Measurements from ENCODE around the gene CLEC4F.

Gene CLEC4F

DNA sequence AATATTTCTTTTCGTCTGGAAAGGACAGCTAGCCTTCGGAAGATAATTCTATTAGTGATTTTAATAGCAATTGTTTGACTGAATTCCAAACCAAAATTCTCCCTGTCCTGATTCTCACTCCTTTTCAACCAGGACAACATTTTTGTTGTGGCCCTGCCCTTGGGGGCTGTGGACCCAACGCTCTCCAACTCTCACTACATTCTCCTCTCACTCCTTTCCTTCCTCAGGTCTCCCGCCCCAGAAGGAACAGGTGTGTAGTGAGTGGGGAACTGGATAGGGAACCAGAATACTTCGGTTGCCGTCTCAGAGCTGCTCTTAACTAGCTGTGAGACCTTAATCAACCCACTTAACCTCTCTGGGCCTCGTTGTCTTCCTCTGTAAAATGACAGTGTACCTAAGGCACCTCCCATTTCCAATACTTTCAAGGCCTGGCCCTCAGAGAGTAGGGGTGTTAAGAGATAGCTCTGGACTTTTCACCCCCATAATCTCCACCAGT is 51.8 kb downstream of the CLEC4F start:
- Histone ChIP-seq H3K27me3 (ENCODE audit: control insufficient read depth in 1 of 2, insufficient read depth in 1 of 2, low read length in 2 of 2) (peaks cover 81 to 86% of the 10 kb centered on the region in 2 experiments), H2BK15ac (ENCODE audit: low read depth, poor library complexity, severe bottlenecking) (no peak overlapping the region), H2AFZ (ENCODE audit: low read depth, low read length) (no peak overlapping the region), H4K8ac (ENCODE audit: low read length) (no peak overlapping the region), H3K14ac (ENCODE audit: low read length in 2 of 2) (no peak overlapping the region), H3K79me1 (replicated peaks; ENCODE audit: low read length, poor library complexity, severe bottlenecking) (no peaks in the 10 kb centered on the region), H3K4me1 (ENCODE audit: control insufficient read depth, insufficient read depth, low read depth, low read length) (peaks cover 15% of the 10 kb centered on the region), H2BK12ac (ENCODE audit: low read length in 2 of 2) (no peak overlapping the region), H4K91ac (ENCODE audit: low read length) (no peak overlapping the region), H2BK120ac (ENCODE audit: low read depth, low read length) (no peak overlapping the region), H3K36me3 (ENCODE audit: control insufficient read depth in 1 of 2, insufficient read depth in 2 of 2, low read depth in 1 of 2, low read length in 2 of 2) (no peaks in the 10 kb centered on the region), H3K4me3 (ENCODE audit: insufficient read depth in 1 of 2, low read depth in 1 of 2, low read length in 2 of 2) (no peak overlapping the region), H2AK5ac (ENCODE audit: low read length, severe bottlenecking) (no peak overlapping the region), H3K9ac (ENCODE audit: low read length) (no peak overlapping the region), H3K23ac (ENCODE audit: low read length in 2 of 2) (no peak overlapping the region), H3K18ac (ENCODE audit: low read depth in 1 of 2, low read length in 2 of 2) (no peak overlapping the region), H3K27ac (ENCODE audit: low read length, poor library complexity, severe bottlenecking) (no peak overlapping the region), H3K4me2 (ENCODE audit: low read length, poor library complexity, severe bottlenecking) (no peak overlapping the region), H2BK5ac (ENCODE audit: low read depth, low read length, poor library complexity, severe bottlenecking) (no peak overlapping the region), H3K4ac (ENCODE audit: low read depth in 1 of 2, low read length in 2 of 2) (no peak overlapping the region), H3K9me3 (ENCODE audit: control insufficient read depth, low read length) (no peaks in the 10 kb centered on the region)
- DNase-seq: no peak
- no CpG with 5 or more reads among the region's 7 CpGs for WGBS

DNA sequence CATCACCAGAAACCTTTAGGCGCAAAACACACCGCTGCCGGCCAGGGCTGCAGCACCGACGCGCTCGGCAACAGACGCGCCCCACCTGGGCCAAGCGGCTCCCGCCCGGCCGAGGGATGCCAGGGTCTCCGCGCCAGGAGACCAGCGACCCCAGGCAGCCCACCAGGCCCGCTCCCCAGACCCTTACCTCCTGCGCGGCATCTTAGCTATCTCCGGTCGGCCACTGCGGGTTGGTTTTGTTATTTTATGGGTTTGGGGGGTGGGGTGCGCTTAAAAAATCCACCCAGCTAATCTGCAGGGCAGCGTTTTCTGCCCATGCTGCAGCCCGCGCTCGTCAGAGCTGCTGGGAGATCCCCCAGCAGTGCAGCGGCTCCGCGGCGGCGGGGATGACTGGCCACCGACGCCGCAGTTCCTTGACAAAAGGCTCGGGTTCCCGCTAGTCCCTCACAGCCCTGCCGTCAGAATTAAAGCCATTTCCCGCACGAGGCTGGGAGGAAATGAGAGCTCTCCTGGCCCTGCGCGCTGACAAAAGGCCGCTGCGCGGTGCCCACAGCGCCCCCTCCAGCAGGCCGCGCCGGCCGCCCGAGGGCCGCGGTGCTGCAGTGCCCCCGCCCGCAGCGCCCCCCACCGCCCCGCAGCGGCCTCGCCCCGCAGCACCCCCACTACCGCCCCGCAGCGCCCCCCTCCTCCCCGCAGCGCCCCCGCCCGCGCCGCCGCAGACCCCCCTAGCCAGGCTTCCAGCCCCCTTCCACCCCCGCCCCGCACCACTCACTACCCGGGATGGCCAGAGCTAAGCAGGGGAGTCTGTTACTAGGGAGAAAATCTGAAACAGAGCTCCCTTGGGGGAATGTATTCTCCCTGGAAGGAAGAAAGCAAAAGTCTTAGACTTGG is 52.5 kb downstream of the CLEC4F start, which contains the start of gene ADD2:
Gene ADD2, minus strand, starts transcription at position 502 of the 891 bp plus-strand sequence. CDS start 61,792 bp downstream, outside the sequence.
- H3K4me2 ChIP-seq (ENCODE audit: low read length, poor library complexity, severe bottlenecking): peak within 1 kb of the TSS; percentile 84
- H3K18ac ChIP-seq (ENCODE audit: low read depth in 1 of 2, low read length in 2 of 2): no peak within 1 kb of the TSS
- H2BK120ac ChIP-seq (ENCODE audit: low read depth, low read length): peak within 1 kb of the TSS; percentile 13
- H2BK12ac ChIP-seq (ENCODE audit: low read length in 2 of 2): no peak within 1 kb of the TSS
- DNase-seq: peak; percentile 10
- H3K4me3 ChIP-seq (ENCODE audit: insufficient read depth in 1 of 2, low read depth in 1 of 2, low read length in 2 of 2): peak within 1 kb of the TSS in 1 of 2 experiments; percentile 70
- no peak within 1 kb of the TSS for H3K27ac ChIP-seq (ENCODE audit: low read length, poor library complexity, severe bottlenecking)
- no peaks in the 10 kb centered on the region for H3K36me3 ChIP-seq (ENCODE audit: control insufficient read depth in 1 of 2, insufficient read depth in 2 of 2, low read depth in 1 of 2, low read length in 2 of 2)
- H3K27me3 ChIP-seq (ENCODE audit: control insufficient read depth in 1 of 2, insufficient read depth in 1 of 2, low read length in 2 of 2): peaks cover 77 to 83% of the 10 kb centered on the region in 2 experiments
- H2AFZ ChIP-seq (ENCODE audit: low read depth, low read length): no peak within 1 kb of the TSS
- no peaks in the 10 kb centered on the region for H3K9me3 ChIP-seq (ENCODE audit: control insufficient read depth, low read length)
- H2BK15ac ChIP-seq (ENCODE audit: low read depth, poor library complexity, severe bottlenecking): no peak within 1 kb of the TSS
- no peak within 1 kb of the TSS for H4K8ac ChIP-seq (ENCODE audit: low read length)
- H2BK5ac ChIP-seq (ENCODE audit: low read depth, low read length, poor library complexity, severe bottlenecking): no peak within 1 kb of the TSS
- no peak within 1 kb of the TSS for H2AK5ac ChIP-seq (ENCODE audit: low read length, severe bottlenecking)
- H3K14ac ChIP-seq (ENCODE audit: low read length in 2 of 2): no peak within 1 kb of the TSS
- peaks cover 15% of the 10 kb centered on the region for H3K4me1 ChIP-seq (ENCODE audit: control insufficient read depth, insufficient read depth, low read depth, low read length)
- H3K4ac ChIP-seq (ENCODE audit: low read depth in 1 of 2, low read length in 2 of 2): no peak within 1 kb of the TSS
- H3K79me1 ChIP-seq (replicated peaks; ENCODE audit: low read length, poor library complexity, severe bottlenecking): no peaks in the 10 kb centered on the region
- peak within 1 kb of the TSS; percentile 49 for H3K9ac ChIP-seq (ENCODE audit: low read length)
- WGBS: 1% methylated on average over 27 of the region's 74 CpGs
- H3K23ac ChIP-seq (ENCODE audit: low read length in 2 of 2): no peak within 1 kb of the TSS
- no peak within 1 kb of the TSS for H4K91ac ChIP-seq (ENCODE audit: low read length)

DNA sequence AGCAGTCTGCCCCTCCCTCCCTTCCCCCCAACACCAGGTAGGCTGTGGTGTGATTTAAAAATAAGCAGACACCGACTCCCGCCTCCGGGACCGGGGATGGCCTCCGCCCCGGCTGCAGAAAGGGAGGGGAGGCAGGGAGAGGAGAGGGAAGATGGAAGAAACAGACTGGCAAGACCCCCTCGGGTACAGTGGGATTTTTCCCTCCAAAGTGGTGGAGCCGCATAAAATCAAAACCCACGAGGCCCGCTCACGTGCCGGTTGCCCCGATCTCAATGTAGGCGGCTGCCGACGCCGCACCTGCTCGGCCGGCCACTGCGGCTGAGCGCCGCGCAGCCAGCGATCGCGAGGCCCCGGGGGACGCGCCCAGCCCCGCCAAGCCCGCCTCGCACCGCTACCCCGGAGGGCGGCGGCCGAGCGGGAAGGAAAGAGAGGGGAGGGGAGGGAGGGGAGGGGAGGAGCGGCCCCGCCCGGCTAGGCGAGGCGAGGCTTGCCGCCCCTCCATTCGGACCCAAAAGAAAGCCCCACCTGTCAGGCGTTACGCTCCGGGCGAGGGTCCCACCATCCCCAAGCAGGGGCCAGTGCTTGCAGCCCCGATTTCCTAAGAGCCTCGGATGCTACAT is 53.2 kb downstream of the CLEC4F start:
- Histone ChIP-seq H3K18ac (ENCODE audit: low read depth in 1 of 2, low read length in 2 of 2) (no peak overlapping the region), H3K4me3 (ENCODE audit: insufficient read depth in 1 of 2, low read depth in 1 of 2, low read length in 2 of 2) (peak overlapping the region in 1 of 2 experiments; percentile 70), H3K79me1 (replicated peaks; ENCODE audit: low read length, poor library complexity, severe bottlenecking) (no peaks in the 10 kb centered on the region), H3K9me3 (ENCODE audit: control insufficient read depth, low read length) (no peaks in the 10 kb centered on the region), H4K91ac (ENCODE audit: low read length) (no peak overlapping the region), H3K27ac (ENCODE audit: low read length, poor library complexity, severe bottlenecking) (no peak overlapping the region), H3K4ac (ENCODE audit: low read depth in 1 of 2, low read length in 2 of 2) (no peak overlapping the region), H4K8ac (ENCODE audit: low read length) (no peak overlapping the region), H2AFZ (ENCODE audit: low read depth, low read length) (no peak overlapping the region), H3K4me2 (ENCODE audit: low read length, poor library complexity, severe bottlenecking) (peak overlapping the region; percentile 84), H3K14ac (ENCODE audit: low read length in 2 of 2) (no peak overlapping the region), H3K9ac (ENCODE audit: low read length) (no peak overlapping the region), H2AK5ac (ENCODE audit: low read length, severe bottlenecking) (no peak overlapping the region), H3K4me1 (ENCODE audit: control insufficient read depth, insufficient read depth, low read depth, low read length) (peaks cover 15% of the 10 kb centered on the region), H3K23ac (ENCODE audit: low read length in 2 of 2) (no peak overlapping the region), H2BK15ac (ENCODE audit: low read depth, poor library complexity, severe bottlenecking) (no peak overlapping the region), H2BK120ac (ENCODE audit: low read depth, low read length) (no peak overlapping the region), H3K27me3 (ENCODE audit: control insufficient read depth in 1 of 2, insufficient read depth in 1 of 2, low read length in 2 of 2) (peaks cover 69 to 76% of the 10 kb centered on the region in 2 experiments), H2BK5ac (ENCODE audit: low read depth, low read length, poor library complexity, severe bottlenecking) (no peak overlapping the region), H3K36me3 (ENCODE audit: control insufficient read depth in 1 of 2, insufficient read depth in 2 of 2, low read depth in 1 of 2, low read length in 2 of 2) (no peaks in the 10 kb centered on the region), H2BK12ac (ENCODE audit: low read length in 2 of 2) (no peak overlapping the region)
- WGBS: 0% methylated on average over 36 of the region's 51 CpGs
- no peak for DNase-seq
